Naive thymus-derived CD8-positive, alpha-beta T cell (primary cell): ENCODE results near the gene ACADM. TPM values are rescaled to one million over a fixed set of nuclear protein-coding genes. Genes with fewer than 3 reads are reported as not detected.
"Not testable (repeated sequence)": the region's sequence is repeated elsewhere in the genome, so short reads cannot be mapped to it uniquely, and the experiment has no call there.

Experiments
- ATAC-seq, 2 donors: fragments of 150-1000 bp; cut with Tn5 transposase in 1 of 2; sonication (Bioruptor Pico), chemical (Tn5 transposase) in 1 of 2; 1 replicate in 1 of 2; 2 replicates in 1 of 2; pipeline ENCODE4 v1.10.0; 2021; ENCODE audit warnings: mild to moderate bottlenecking in 2 of 2, moderate library complexity in 2 of 2
- POLR2A ChIA-PET: fragments of 350-600 bp; sonication (Branson Sonifier 250); formaldehyde crosslinking; loops from one replicate; lab custom pipeline; 2021; ENCODE audit warnings: antibody characterized with exemption; lab: Charles Lee
- DNase-seq, 10 donors: peaks; one replicate each; pipeline versions ENCODE4 v3.0.0 to v3.0.0-alpha.2; 2020 to 2022
- H3K27ac Mint-ChIP-seq, 10 donors: one replicate each; pipeline ENCODE4 v1.8.0; 2020 to 2022; ENCODE audit warnings: mild to moderate bottlenecking in 10 of 10, mixed read lengths in 10 of 10, moderate library complexity in 4 of 10, inconsistent platforms in 1 of 10
- H3K27me3 Mint-ChIP-seq, 5 donors: one replicate each; pipeline ENCODE4 v1.8.0; 2021 to 2022; ENCODE audit warnings: mixed read lengths in 5 of 5
- H3K36me3 Mint-ChIP-seq, 3 donors: one replicate each; pipeline ENCODE4 v1.8.0; 2020 to 2022; ENCODE audit warnings: mixed read lengths in 3 of 3, mild to moderate bottlenecking in 2 of 3, inconsistent platforms in 1 of 3
- H3K4me1 Mint-ChIP-seq, 4 donors: one replicate each; pipeline ENCODE4 v1.8.0; 2021 to 2022; ENCODE audit warnings: mixed read lengths in 4 of 4
- H3K4me3 Mint-ChIP-seq, 10 donors: one replicate each; pipeline ENCODE4 v1.8.0; 2020 to 2022; ENCODE audit warnings: mild to moderate bottlenecking in 10 of 10, mixed read lengths in 10 of 10, moderate library complexity in 6 of 10, inconsistent platforms in 1 of 10
- H3K9me3 Mint-ChIP-seq, 9 donors: one replicate each; pipeline ENCODE4 v1.8.0; 2020 to 2022; ENCODE audit warnings: mixed read lengths in 9 of 9, mild to moderate bottlenecking in 3 of 9, inconsistent platforms in 1 of 9, moderate library complexity in 1 of 9
- polyA plus RNA-seq, 3 donors: library from polyadenylated mRNA; unstranded; fragments of 300-500 nt; fragmentation: Illumina TruSeq; gene quantifications; one replicate each; pipeline ENCODE4 v1.2.3, GENCODE V29; 2021
- total RNA-seq, 8 experiments: library from RNA in 2 of 8; stranded (reverse) in 2 of 8; gene quantifications; one replicate each; pipeline ENCODE4 v1.2.3 and lab custom pipeline; 2021 to 2026

The ACADM gene
- total and polyA plus RNA-seq, 5 experiments from 2014 or later: 29.7 to 64.6 (median 60.4) TPM

GRCh38 chr1:75797606-75798216 is 73.2 kb downstream of the ACADM start:
- Mint-ChIP-seq H3K27ac (peak overlapping the region in 6 of 10 donors; percentile 7 to 68 (median 52)), H3K27me3 (no peaks in the 10 kb centered on the region), H3K4me3 (no peak overlapping the region), H3K36me3 (peaks cover 4 to 63% (median 24%) of the 10 kb centered on the region in 3 donors), H3K4me1 (peaks cover 6 to 11% (median 9%) of the 10 kb centered on the region in 4 donors), H3K9me3 (no peaks in the 10 kb centered on the region)
- DNase-seq (no peak), ATAC-seq (no peak)
- POLR2A ChIA-PET: no interaction called here

DNA sequence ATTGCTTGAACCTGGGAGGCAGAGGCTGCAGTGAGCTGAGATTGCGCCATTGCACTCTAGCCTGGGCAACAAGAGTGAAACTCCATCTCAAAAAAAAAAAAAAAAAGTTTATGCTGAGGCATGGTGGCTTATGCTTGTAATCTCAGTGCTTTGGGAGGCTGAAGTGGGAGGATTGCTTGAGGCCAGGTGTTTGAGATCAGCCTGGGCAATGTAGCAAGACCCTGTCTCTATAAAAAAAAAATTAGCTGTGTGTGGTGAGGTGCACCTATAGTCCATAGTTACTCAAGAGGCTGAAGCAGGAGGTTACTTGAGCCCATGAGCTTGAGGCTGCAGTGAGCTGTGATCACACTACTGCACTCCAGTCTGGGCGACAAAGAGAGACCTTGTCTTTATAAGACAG is 77.0 kb downstream of the ACADM start:
- H3K4me1 Mint-ChIP-seq, H3K27me3 Mint-ChIP-seq, DNase-seq, ATAC-seq, H3K4me3 Mint-ChIP-seq, H3K9me3 Mint-ChIP-seq: not testable (repeated sequence)
- POLR2A ChIA-PET: interaction anchor here (0.7 kb wide), 1 partner anchor 29 kb away, joined by 4 read pairs; no protein-coding TSS in a partner anchor
- Mint-ChIP-seq H3K27ac (peak overlapping the region in 2 of 10 donors; percentile 9 to 15), H3K36me3 (peaks cover 1 to 26% (median 15%) of the 10 kb centered on the region in 3 donors)

DNA sequence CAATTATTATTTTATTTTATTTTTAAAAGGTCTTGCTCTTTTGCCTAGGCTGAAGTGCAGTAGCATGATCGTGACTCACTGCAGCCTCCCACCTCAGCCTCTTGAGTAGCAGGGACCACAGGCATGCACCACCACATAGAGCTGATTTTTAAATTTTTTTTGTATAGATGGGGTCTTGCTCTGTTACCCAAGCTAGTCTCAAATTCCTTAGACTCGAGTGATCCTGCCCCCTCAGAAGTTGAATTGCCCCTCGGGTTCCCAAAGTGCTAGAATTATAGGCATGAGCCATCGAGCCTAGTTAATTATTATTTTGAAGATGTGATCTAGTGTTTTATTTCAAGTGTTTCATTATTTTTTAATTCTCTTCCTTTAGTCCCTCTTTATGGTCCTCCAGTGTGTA is 84.4 kb downstream of the ACADM start:
- no peak for DNase-seq
- ATAC-seq: no peak
- Mint-ChIP-seq H3K36me3 (peaks cover 0 to 3% (median 0%) of the 10 kb centered on the region in 3 donors), H3K9me3 (no peaks in the 10 kb centered on the region), H3K4me3 (no peak overlapping the region), H3K27me3 (no peaks in the 10 kb centered on the region), H3K4me1 (no peaks in the 10 kb centered on the region), H3K27ac (no peak overlapping the region)
- POLR2A ChIA-PET: no interaction called here

DNA sequence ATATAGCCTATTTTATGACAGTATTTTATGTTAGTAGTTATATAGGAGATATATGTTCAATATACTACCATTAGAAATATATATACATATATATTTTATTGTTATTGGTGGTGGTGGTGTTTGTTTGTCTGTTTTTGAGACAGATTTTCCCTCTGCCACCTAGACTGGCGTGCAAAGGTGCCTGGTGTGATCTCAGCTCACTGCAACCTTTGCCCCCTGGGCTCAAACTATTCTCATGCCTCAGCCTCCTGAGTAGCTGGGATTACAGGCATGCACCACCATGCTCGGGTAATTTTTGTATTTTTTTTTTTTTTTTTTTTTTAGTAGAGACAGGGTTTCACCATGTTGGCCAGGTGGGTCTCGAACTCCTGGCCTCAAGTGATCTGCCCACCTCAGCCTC is 85.6 kb downstream of the ACADM start:
- ATAC-seq: not testable (repeated sequence)

DNA sequence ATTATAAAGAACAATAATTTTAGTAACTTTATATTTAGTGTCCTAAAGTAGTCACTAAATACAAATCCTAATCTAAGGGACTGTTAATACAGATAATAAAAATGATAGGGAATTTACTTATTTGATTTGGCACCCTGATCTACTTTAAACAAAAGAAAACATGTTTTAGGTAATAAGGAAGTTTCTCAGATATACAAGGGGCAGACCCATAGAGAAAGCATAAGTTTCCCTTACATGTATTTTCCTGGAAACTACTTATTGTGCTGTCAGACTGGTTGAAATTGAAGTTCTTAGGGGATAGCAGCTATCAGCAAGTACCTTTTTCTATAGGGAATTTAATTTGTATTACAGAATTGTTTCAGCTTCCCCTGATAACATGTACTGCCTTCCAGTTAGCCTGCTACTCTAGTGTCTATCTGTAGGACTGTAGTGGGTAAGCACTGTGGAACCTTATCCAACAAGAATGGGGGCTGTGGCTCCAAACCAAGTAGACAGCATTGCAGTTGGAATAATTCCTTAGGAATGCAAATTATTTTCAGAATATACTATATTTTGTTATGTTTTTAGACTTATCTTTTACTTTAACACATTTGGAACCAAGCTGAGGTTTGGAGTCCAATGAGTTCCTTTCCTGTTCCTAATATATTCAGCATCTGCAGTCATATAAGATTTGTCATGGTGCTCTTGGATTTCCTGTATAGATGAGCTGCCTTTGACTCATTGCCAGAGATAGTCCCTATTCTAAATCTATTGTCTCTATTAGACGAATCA is 86.9 kb downstream of the ACADM start:
- POLR2A ChIA-PET: interaction anchor here (0.6 kb wide), 1 partner anchor 25 kb away, joined by 3 read pairs; no protein-coding TSS in a partner anchor
- Mint-ChIP-seq H3K4me3 (no peak overlapping the region), H3K4me1 (no peaks in the 10 kb centered on the region), H3K27me3 (no peaks in the 10 kb centered on the region), H3K9me3 (no peaks in the 10 kb centered on the region), H3K27ac (no peak overlapping the region), H3K36me3 (peaks cover 0 to 8% (median 0%) of the 10 kb centered on the region in 3 donors)
- no peak for ATAC-seq
- no peak for DNase-seq

More for the DNA sequence above, 85.6 kb downstream of the ACADM start:
- H3K27ac Mint-ChIP-seq, H3K4me3 Mint-ChIP-seq, H3K4me1 Mint-ChIP-seq, DNase-seq, H3K9me3 Mint-ChIP-seq, H3K27me3 Mint-ChIP-seq, POLR2A ChIA-PET, H3K36me3 Mint-ChIP-seq: not testable (repeated sequence)

- ATAC-seq (no peak), DNase-seq (no peak)
- Mint-ChIP-seq H3K27ac (no peak overlapping the region), H3K36me3 (peaks cover 0 to 11% (median 0%) of the 10 kb centered on the region in 3 donors), H3K27me3 (no peaks in the 10 kb centered on the region), H3K4me3 (no peak overlapping the region), H3K4me1 (no peaks in the 10 kb centered on the region), H3K9me3 (no peaks in the 10 kb centered on the region)
- POLR2A ChIA-PET: interaction anchor here (0.6 kb wide), 1 partner anchor 25 kb away, joined by 3 read pairs; no protein-coding TSS in a partner anchor
Measured at GRCh38 chr1:75812065-75812464, 87.6 kb downstream of the ACADM start.

Other genes with a start within 250 kb of the ACADM start
- gene SLC44A5, start 113.6 kb upstream of the ACADM start, total RNA-seq: 1 to 10 TPM; 3.7 to 4.4 TPM
- gene SLC44A5, start 113.6 kb upstream of the ACADM start, polyA plus RNA-seq: under 1 TPM in 2 of 3 donors, not detected in 1; 0.71 to 0.73 TPM
- gene RABGGTB, start 61.5 kb downstream of the ACADM start, total RNA-seq: 100 to 1,000 TPM; 127 to 133 TPM
- 1 to 10 TPM; 6.9 to 9.1 (median 8.2) TPM for gene RABGGTB, start 61.5 kb downstream of the ACADM start, polyA plus RNA-seq
- 1 to 10 TPM in 1 of 2 experiments, under 1 TPM in 1; 0.86 to 1.0 TPM for gene MSH4, start 72.2 kb downstream of the ACADM start, total RNA-seq
- not detected for gene MSH4, start 72.2 kb downstream of the ACADM start, polyA plus RNA-seq
- not detected for gene ASB17, start 207.7 kb downstream of the ACADM start, total RNA-seq
- gene ASB17, start 207.7 kb downstream of the ACADM start, polyA plus RNA-seq: not detected